Measurements from ENCODE around the gene RASL10A. TPM values are rescaled to one million over a fixed set of nuclear protein-coding genes. Genes with fewer than 3 reads are reported as not detected.
A peak's percentile ranks its signal among the peaks of the same experiment; 100 is the strongest.

The RASL10A gene
- total RNA-seq, 3 donors from 2014 or later, result 2.7 to 4.7 (median 4.3) TPM

GRCh38 chr22:29300807-29301601 lies 14.5 kb downstream of the RASL10A start:
- H3K36me3 ChIP-seq, result peaks cover 28% of the 10 kb centered on the region
- peaks cover 5 to 7% of the 10 kb centered on the region in 2 donors for H3K4me1 ChIP-seq
- DNase-seq (ENCODE audit: low spot score in 2 of 2), result no peak
- TF ChIP-seq POLR2A (IDR thresholded peaks at IDR 0.05), result no peak
- no peaks in the 10 kb centered on the region for H3K9me3 ChIP-seq
- intact Hi-C loops (cut with DNase I; ENCODE audit: low total_unique reads), result no loop called here
- no peak overlapping the region for H3K27ac ChIP-seq
- H3K27me3 ChIP-seq, result no peaks in the 10 kb centered on the region
- no peak overlapping the region for H3K4me3 ChIP-seq

- no peak overlapping the region for H3K4me3 ChIP-seq
- H3K27ac ChIP-seq, result no peak overlapping the region
- H3K9me3 ChIP-seq, result no peaks in the 10 kb centered on the region
- peaks cover 28% of the 10 kb centered on the region for H3K36me3 ChIP-seq
- no peak for TF ChIP-seq POLR2AphosphoS5 (IDR thresholded peaks at IDR 0.05)
- TF ChIP-seq POLR2A (IDR thresholded peaks at IDR 0.05), result no peak
- TF ChIP-seq CTCF (IDR thresholded peaks at IDR 0.05), result no peak
- H3K27me3 ChIP-seq, result no peaks in the 10 kb centered on the region
- DNase-seq (ENCODE audit: low spot score in 2 of 2), result peak in 1 of 2 donors; percentile 11
- peaks cover 5 to 7% of the 10 kb centered on the region in 2 donors for H3K4me1 ChIP-seq
- intact Hi-C loops (cut with DNase I; ENCODE audit: low total_unique reads), result no loop called here
These were observed 15.1 kb downstream of the RASL10A start for GRCh38 chr22:29300467-29300806.

GRCh38 chr22:29299136-29299900 lies 16.2 kb downstream of the RASL10A start:
- H3K36me3 ChIP-seq, result peaks cover 28% of the 10 kb centered on the region

GRCh38 chr22:29298641-29299040 lies 16.9 kb downstream of the RASL10A start:
- no peak overlapping the region for H3K27ac ChIP-seq
- intact Hi-C loops (cut with DNase I; ENCODE audit: low total_unique reads), result no loop called here
- no peaks in the 10 kb centered on the region for H3K9me3 ChIP-seq
- peaks cover 28% of the 10 kb centered on the region for H3K36me3 ChIP-seq
- H3K4me1 ChIP-seq, result peaks cover 5 to 7% of the 10 kb centered on the region in 2 donors
- no peaks in the 10 kb centered on the region for H3K27me3 ChIP-seq
- TF ChIP-seq CTCF (IDR thresholded peaks at IDR 0.05) (no peak), POLR2AphosphoS5 (IDR thresholded peaks at IDR 0.05) (no peak), POLR2A (IDR thresholded peaks at IDR 0.05) (no peak)
- peak in 1 of 2 donors; percentile 2 for DNase-seq (ENCODE audit: low spot score in 2 of 2)
- no peak overlapping the region for H3K4me3 ChIP-seq

More at GRCh38 chr22:29299136-29299900, 16.2 kb downstream of the RASL10A start:
- TF ChIP-seq POLR2A (IDR thresholded peaks at IDR 0.05), result no peak
- TF ChIP-seq POLR2AphosphoS5 (IDR thresholded peaks at IDR 0.05), result no peak
- TF ChIP-seq CTCF (IDR thresholded peaks at IDR 0.05), result no peak
- intact Hi-C loops (cut with DNase I; ENCODE audit: low total_unique reads), result no loop called here
- Histone ChIP-seq H3K4me3 (no peak overlapping the region), H3K4me1 (peaks cover 5 to 7% of the 10 kb centered on the region in 2 donors), H3K27ac (no peak overlapping the region), H3K27me3 (no peaks in the 10 kb centered on the region), H3K9me3 (no peaks in the 10 kb centered on the region)
- peak in 1 of 2 donors; percentile 3 for DNase-seq (ENCODE audit: low spot score in 2 of 2)

GRCh38 chr22:29292379-29292778 lies 23.1 kb downstream of the RASL10A start:
- H3K27me3 ChIP-seq, result no peaks in the 10 kb centered on the region
- peaks cover 12% of the 10 kb centered on the region for H3K36me3 ChIP-seq
- no peaks in the 10 kb centered on the region for H3K4me1 ChIP-seq
- no peak overlapping the region for H3K4me3 ChIP-seq
- TF ChIP-seq POLR2AphosphoS5 (IDR thresholded peaks at IDR 0.05), result no peak
- no peak for TF ChIP-seq CTCF (IDR thresholded peaks at IDR 0.05)
- TF ChIP-seq POLR2A (IDR thresholded peaks at IDR 0.05), result no peak
- DNase-seq (ENCODE audit: low spot score in 2 of 2), result no peak
- H3K9me3 ChIP-seq, result no peaks in the 10 kb centered on the region
- H3K27ac ChIP-seq, result no peak overlapping the region
- intact Hi-C loops (cut with DNase I; ENCODE audit: low total_unique reads), result no loop called here
